ENCODE results near the gene RAC2. TPM values are rescaled to one million over a fixed set of nuclear protein-coding genes. Genes with fewer than 3 reads are reported as not detected.
A peak's percentile ranks its signal among the peaks of the same experiment; 100 is the strongest.

Gene RAC2
- total RNA-seq, 6 donors from 2014 or later = 22.1 to 126 (median 65.2) TPM

DNA sequence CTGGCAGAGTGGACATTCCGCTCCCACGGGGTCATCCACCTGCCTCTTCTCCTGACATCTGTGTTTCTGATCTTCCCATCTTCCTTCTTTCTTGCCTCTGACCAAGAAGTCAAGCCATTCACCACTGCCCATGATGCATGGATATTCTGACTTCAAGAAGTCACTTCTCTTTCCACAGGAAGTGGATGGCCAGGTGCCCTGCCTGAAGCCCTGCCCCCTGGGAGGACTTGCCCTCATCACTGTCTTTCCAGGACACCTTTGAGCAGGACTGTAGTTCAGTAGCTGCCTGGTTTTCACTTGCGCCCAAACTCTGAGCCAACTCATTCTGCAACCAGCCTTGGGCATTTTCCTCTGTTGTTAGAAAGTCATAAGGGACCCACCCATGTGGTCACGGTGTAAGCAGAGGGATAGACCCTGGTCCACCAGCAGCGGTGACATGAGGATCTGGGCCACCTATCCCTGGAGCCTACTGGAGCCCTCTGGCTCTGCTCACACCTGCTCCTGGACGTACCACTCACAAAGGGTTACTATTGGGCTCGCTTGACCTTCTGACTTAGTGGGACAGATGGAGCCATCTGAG is 45.2 kb upstream of the RAC2 start:
- peaks cover 0 to 6% (median 0%) of the 10 kb centered on the region in 4 donors for H3K36me3 ChIP-seq
- no peak overlapping the region for H3K4me3 ChIP-seq
- no peak for ATAC-seq (ENCODE audit: low FRiP score in 2 of 2)
- 85% methylated on average over 7 of the region's 7 CpGs for WGBS, 2 donors
- peaks cover 7 to 18% (median 13%) of the 10 kb centered on the region in 4 donors for H3K4me1 ChIP-seq
- H3K9me3 ChIP-seq = no peaks in the 10 kb centered on the region
- no peak for DNase-seq
- no peaks in the 10 kb centered on the region for H3K27me3 ChIP-seq
- H3K27ac ChIP-seq = no peak overlapping the region
- TF ChIP-seq POLR2A (IDR thresholded peaks at IDR 0.05) (no peak), CTCF (IDR thresholded peaks at IDR 0.05) (no peak), EP300 (IDR thresholded peaks at IDR 0.05) (no peak), POLR2AphosphoS5 (IDR thresholded peaks at IDR 0.05) (no peak)

DNA sequence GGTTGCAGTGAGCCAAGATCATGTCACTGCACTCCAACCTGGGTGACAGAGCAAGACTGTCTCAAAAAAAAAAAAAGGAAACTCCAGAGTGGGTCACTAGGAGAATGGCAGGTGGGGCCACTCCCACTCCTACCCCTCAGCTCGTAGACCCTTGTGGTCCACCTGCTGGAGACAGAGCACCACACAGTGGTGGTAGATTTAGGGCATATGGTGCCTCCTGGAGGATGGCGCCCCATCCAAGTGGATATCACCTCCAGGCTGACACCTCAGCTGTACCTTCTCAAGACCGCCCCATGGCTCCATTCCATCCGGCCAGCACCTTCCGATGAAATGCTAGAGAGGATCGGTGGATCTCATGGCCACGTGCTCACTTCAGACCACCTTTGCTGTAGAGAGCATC is 44.5 kb upstream of the RAC2 start:
- peaks cover 7 to 25% (median 15%) of the 10 kb centered on the region in 4 donors for H3K4me1 ChIP-seq
- no peak for DNase-seq
- H3K27me3 ChIP-seq = no peaks in the 10 kb centered on the region
- peaks cover 0 to 6% (median 0%) of the 10 kb centered on the region in 4 donors for H3K36me3 ChIP-seq
- no peak overlapping the region for H3K27ac ChIP-seq
- 67 to 93% methylated on average over 2 to 7 of the region's 7 CpGs for WGBS, 2 donors
- no peak for TF ChIP-seq EP300 (IDR thresholded peaks at IDR 0.05)
- no peak for TF ChIP-seq POLR2AphosphoS5 (IDR thresholded peaks at IDR 0.05)
- TF ChIP-seq POLR2A (IDR thresholded peaks at IDR 0.05) = no peak
- TF ChIP-seq CTCF (IDR thresholded peaks at IDR 0.05) = no peak
- H3K4me3 ChIP-seq = no peak overlapping the region
- ATAC-seq (ENCODE audit: low FRiP score in 2 of 2) = no peak
- no peaks in the 10 kb centered on the region for H3K9me3 ChIP-seq

GRCh38 chr22:37287550-37287951 is 43.5 kb upstream of the RAC2 start:
- 70 to 78% methylated on average over 10 of the region's 10 CpGs for WGBS, 2 donors
- ATAC-seq (ENCODE audit: low FRiP score in 2 of 2) (no peak), DNase-seq (no peak)
- Histone ChIP-seq H3K27me3 (no peaks in the 10 kb centered on the region), H3K36me3 (peaks cover 0 to 6% (median 0%) of the 10 kb centered on the region in 4 donors), H3K4me3 (no peak overlapping the region), H3K9me3 (no peaks in the 10 kb centered on the region), H3K27ac (no peak overlapping the region), H3K4me1 (peaks cover 7 to 30% (median 15%) of the 10 kb centered on the region in 4 donors)
- TF ChIP-seq POLR2AphosphoS5 (IDR thresholded peaks at IDR 0.05) = no peak
- TF ChIP-seq POLR2A (IDR thresholded peaks at IDR 0.05) = no peak
- TF ChIP-seq EP300 (IDR thresholded peaks at IDR 0.05) = no peak
- TF ChIP-seq CTCF (IDR thresholded peaks at IDR 0.05) = no peak

DNA sequence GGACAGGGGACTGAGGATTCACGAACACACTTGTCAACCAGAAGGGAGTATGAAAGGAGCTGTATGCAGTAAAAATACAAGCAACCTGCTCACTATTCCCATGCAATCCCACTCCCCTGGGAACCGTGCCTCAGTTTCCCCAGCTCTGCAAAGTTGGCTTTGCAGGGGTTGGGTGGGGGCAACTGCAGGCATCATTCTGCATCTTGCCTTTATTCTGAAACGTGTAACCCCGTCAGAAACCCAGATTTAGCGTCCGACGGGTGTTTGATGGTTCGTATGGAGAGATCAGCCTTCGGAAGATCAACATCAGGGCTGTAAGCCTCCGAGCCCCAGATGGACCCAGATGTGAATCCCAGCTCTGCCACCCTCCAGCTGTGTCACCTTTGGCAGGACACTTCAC is 41.9 kb upstream of the RAC2 start:
- TF ChIP-seq POLR2A (IDR thresholded peaks at IDR 0.05) (no peak), CTCF (IDR thresholded peaks at IDR 0.05) (no peak), POLR2AphosphoS5 (IDR thresholded peaks at IDR 0.05) (no peak), EP300 (IDR thresholded peaks at IDR 0.05) (no peak)
- Histone ChIP-seq H3K4me1 (peaks cover 7 to 40% (median 15%) of the 10 kb centered on the region in 4 donors), H3K36me3 (peaks cover 0 to 6% (median 0%) of the 10 kb centered on the region in 4 donors), H3K27ac (peak overlapping the region in 1 of 4 donors; percentile 88), H3K4me3 (peak overlapping the region in 1 of 4 donors; percentile 56), H3K27me3 (no peaks in the 10 kb centered on the region), H3K9me3 (no peaks in the 10 kb centered on the region)
- ATAC-seq (ENCODE audit: low FRiP score in 2 of 2) (no peak), DNase-seq (no peak)
- WGBS, 2 donors = 86 to 92% methylated on average over 9 to 10 of the region's 10 CpGs
